Measurements from ENCODE around the gene UBL7.
A peak's percentile ranks its signal among the peaks of the same experiment; 100 is the strongest.

Gene UBL7

DNA sequence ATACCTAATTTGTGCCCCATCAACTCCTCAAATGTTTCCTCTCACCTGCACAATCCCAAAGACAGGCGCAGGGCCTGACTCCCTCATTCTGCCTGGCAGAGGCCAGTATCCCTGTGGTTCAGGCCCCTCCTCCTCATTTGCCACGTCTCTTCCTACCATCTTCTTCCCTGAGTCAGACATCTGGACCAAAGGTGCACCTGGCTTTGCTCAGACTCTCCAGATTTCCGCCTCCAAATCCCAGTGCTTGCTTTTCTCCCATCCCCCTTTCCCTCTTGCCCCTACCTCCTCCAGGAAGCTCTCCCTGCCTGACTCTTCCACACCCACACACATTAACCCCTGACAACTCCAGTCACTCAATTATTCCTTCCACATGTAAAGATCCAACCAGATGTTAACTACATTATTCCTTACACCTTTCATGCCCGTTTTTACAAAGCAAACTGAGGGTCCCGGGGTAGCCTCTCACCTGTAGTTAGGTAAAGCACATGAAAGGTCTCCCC lies 46.8 kb downstream of the UBL7 start:
- in situ Hi-C loops (cut with HindIII; ENCODE audit: low pct_unique_long_range_greater_than_20kb, low sequenced_read_pairs): no loop called here
- no peak for DNase-seq (ENCODE audit: low read depth in 1 of 2, low spot score in 1 of 2)

GRCh38 chr15:74413350-74414080 lies 47.4 kb downstream of the UBL7 start:
- DNase-seq (ENCODE audit: low read depth in 1 of 2, low spot score in 1 of 2): no peak
- in situ Hi-C loops (cut with HindIII; ENCODE audit: low pct_unique_long_range_greater_than_20kb, low sequenced_read_pairs): no loop called here
- no peak for TF ChIP-seq JUND (IDR thresholded peaks at IDR 0.05; ENCODE audit: low read depth)

More for the DNA sequence above, 46.8 kb downstream of the UBL7 start:
- TF ChIP-seq JUND (IDR thresholded peaks at IDR 0.05; ENCODE audit: low read depth): no peak

- DNase-seq (ENCODE audit: low read depth in 1 of 2, low spot score in 1 of 2): no peak
- no peak for TF ChIP-seq JUND (IDR thresholded peaks at IDR 0.05; ENCODE audit: low read depth)
- in situ Hi-C loops (cut with HindIII; ENCODE audit: low pct_unique_long_range_greater_than_20kb, low sequenced_read_pairs): no loop called here
Measured at GRCh38 chr15:74412159-74412558, 48.8 kb downstream of the UBL7 start.

- in situ Hi-C loops (cut with HindIII; ENCODE audit: low pct_unique_long_range_greater_than_20kb, low sequenced_read_pairs): no loop called here
- DNase-seq (ENCODE audit: low read depth in 1 of 2, low spot score in 1 of 2): no peak
- TF ChIP-seq JUND (IDR thresholded peaks at IDR 0.05; ENCODE audit: low read depth): no peak
Measured at GRCh38 chr15:74411686-74412085, 49.3 kb downstream of the UBL7 start.

- in situ Hi-C loops (cut with HindIII; ENCODE audit: low pct_unique_long_range_greater_than_20kb, low sequenced_read_pairs): no loop called here
Measured at GRCh38 chr15:74410502-74410901, 50.5 kb downstream of the UBL7 start.

GRCh38 chr15:74409225-74409624 lies 51.7 kb downstream of the UBL7 start:
- no peak for TF ChIP-seq JUND (IDR thresholded peaks at IDR 0.05; ENCODE audit: low read depth)
- in situ Hi-C loops (cut with HindIII; ENCODE audit: low pct_unique_long_range_greater_than_20kb, low sequenced_read_pairs): no loop called here
- no peak for DNase-seq (ENCODE audit: low read depth in 1 of 2, low spot score in 1 of 2)

More at GRCh38 chr15:74410502-74410901, 50.5 kb downstream of the UBL7 start:
- DNase-seq (ENCODE audit: low read depth in 1 of 2, low spot score in 1 of 2): no peak
- TF ChIP-seq JUND (IDR thresholded peaks at IDR 0.05; ENCODE audit: low read depth): no peak

- TF ChIP-seq JUND (IDR thresholded peaks at IDR 0.05; ENCODE audit: low read depth): no peak
- in situ Hi-C loops (cut with HindIII; ENCODE audit: low pct_unique_long_range_greater_than_20kb, low sequenced_read_pairs): no loop called here
- no peak for DNase-seq (ENCODE audit: low read depth in 1 of 2, low spot score in 1 of 2)
Measured at GRCh38 chr15:74408815-74409214, 52.1 kb downstream of the UBL7 start.

DNA sequence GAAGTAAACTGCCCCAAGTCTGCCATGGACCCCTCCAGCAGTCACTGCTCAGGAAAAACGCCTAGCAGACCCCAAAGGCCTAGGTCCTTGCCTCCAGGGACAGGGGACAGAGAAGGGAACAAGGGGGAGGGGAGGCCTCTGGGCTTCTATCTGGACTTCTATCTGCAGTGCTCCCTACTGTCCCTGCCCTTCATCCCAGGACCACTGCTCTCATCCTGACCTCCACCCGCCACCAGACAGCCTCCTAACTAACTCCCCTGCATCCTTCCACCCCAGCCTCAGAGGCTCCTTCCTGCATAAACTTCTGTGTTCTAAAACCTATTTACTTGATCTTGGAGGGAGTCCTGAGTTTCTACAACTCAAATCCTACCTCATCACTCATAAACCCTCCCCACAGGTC lies 52.6 kb downstream of the UBL7 start:
- DNase-seq (ENCODE audit: low read depth in 1 of 2, low spot score in 1 of 2): no peak
- no peak for TF ChIP-seq JUND (IDR thresholded peaks at IDR 0.05; ENCODE audit: low read depth)
- in situ Hi-C loops (cut with HindIII; ENCODE audit: low pct_unique_long_range_greater_than_20kb, low sequenced_read_pairs): no loop called here

DNA sequence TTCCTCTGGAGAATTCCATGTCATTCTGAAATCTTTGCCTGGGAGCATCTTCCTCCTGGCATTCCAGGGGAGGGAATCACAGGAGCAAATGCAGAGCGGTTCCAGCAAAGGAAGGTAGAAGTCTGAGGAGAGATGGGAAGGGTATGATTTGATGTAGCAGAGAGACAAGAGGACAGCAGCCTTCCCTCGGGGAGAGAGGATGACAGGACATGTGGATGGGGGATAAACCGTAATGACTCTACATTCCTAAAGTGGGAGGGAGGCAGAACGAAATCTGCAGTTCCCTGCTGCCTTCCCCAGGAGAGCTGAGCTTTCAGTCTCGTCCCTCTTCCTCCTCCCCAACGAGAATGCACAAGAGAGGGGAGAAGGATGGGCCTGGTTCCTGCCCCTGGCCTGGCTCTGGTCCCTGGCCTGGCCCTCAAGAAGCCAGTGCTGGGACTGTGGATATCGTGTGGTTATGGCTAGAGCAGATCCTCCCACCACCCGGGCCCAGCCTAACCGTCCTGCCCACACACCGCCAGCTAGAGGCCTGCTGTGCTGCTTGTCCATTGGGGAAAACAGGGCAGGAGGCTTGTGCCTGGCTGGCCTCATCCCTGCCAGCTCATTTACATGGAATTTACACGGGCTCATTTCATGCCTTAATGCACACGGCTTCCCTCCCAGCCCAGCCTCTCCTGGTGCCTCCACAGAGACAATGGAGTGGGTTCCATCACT lies 53.8 kb downstream of the UBL7 start:
- DNase-seq (ENCODE audit: low read depth in 1 of 2, low spot score in 1 of 2): peak; percentile 51 to 80
- TF ChIP-seq JUND (IDR thresholded peaks at IDR 0.05; ENCODE audit: low read depth): no peak
- in situ Hi-C loops (cut with HindIII; ENCODE audit: low pct_unique_long_range_greater_than_20kb, low sequenced_read_pairs): no loop called here

DNA sequence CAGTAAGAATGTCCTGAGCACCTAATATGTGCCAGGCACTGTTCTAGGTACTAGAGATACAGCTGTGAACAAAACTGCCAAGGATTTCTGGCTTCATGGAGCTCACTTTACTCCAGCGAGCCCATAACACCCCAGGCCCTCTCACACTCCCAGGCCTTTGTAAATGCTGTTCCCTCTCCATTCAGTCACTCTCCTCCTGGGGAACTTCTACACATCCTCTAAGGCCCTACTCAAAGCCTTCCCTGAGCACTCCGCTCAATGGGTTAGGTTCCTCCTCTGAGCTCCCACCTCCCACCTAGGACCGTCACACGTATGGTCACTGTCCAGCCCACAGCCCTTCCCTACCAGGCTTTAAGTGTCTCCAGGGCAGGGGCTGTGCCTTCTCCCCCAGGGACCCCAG lies 54.4 kb downstream of the UBL7 start:
- TF ChIP-seq JUND (IDR thresholded peaks at IDR 0.05; ENCODE audit: low read depth): no peak
- DNase-seq (ENCODE audit: low read depth in 1 of 2, low spot score in 1 of 2): no peak
- in situ Hi-C loops (cut with HindIII; ENCODE audit: low pct_unique_long_range_greater_than_20kb, low sequenced_read_pairs): no loop called here

DNA sequence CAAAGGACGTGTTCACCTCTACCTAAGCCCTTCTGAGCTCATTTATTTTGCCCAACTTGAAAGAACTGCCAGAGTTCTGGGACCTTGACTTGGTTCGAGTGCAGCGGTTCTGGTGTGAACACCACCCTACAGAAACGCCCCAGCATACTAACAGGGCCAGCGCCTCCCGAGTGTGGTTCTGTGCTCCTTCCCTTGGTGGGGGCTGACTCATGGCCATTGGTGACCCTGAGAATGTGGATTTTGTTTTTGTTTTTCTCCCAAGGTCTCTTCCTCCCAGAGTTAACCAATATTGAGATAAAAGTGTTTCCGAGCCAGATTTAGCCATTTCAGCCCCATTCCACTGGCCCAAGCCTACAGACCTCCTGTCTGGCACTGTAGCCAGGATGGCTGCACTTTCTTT lies 55.1 kb downstream of the UBL7 start:
- DNase-seq (ENCODE audit: low read depth in 1 of 2, low spot score in 1 of 2): no peak
- no peak for TF ChIP-seq JUND (IDR thresholded peaks at IDR 0.05; ENCODE audit: low read depth)
- in situ Hi-C loops (cut with HindIII; ENCODE audit: low pct_unique_long_range_greater_than_20kb, low sequenced_read_pairs): no loop called here

GRCh38 chr15:74403991-74404563 lies 56.9 kb downstream of the UBL7 start:
- DNase-seq (ENCODE audit: low read depth in 1 of 2, low spot score in 1 of 2): no peak
- in situ Hi-C loops (cut with HindIII; ENCODE audit: low pct_unique_long_range_greater_than_20kb, low sequenced_read_pairs): no loop called here
- no peak for TF ChIP-seq JUND (IDR thresholded peaks at IDR 0.05; ENCODE audit: low read depth)

DNA sequence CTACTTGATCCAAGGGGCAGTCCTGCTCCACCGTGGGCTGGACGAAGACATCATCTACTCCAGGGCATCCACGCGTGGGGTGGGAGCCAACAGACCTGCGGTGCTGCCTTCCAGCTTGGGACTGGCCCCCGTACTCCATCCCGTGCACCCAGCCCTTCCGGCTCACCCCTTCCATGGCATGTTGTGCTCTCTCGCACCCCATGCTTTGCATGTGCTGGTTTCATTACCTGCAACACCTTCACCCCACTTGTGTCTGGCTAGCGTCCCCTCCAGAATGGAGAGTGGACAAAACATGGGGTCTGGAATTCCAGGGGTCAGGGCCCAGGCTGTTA lies 57.4 kb downstream of the UBL7 start:
- TF ChIP-seq JUND (IDR thresholded peaks at IDR 0.05; ENCODE audit: low read depth): no peak
- no peak for DNase-seq (ENCODE audit: low read depth in 1 of 2, low spot score in 1 of 2)
- in situ Hi-C loops (cut with HindIII; ENCODE audit: low pct_unique_long_range_greater_than_20kb, low sequenced_read_pairs): no loop called here

All from T47D (cell line).